Right atrium auricular region (tissue), 2 donors: ENCODE data around the gene RGS14. TPM values are rescaled to one million over a fixed set of nuclear protein-coding genes. Genes with fewer than 3 reads are reported as not detected.
A peak's percentile ranks its signal among the peaks of the same experiment; 100 is the strongest.
"Not testable (repeated sequence)": the region's sequence is repeated elsewhere in the genome, so short reads cannot be mapped to it uniquely, and the experiment has no call there.

Experiments used
- DNase-seq: peaks from one replicate; pipeline ENCODE4 v3.0.0-alpha.2; 2019; ENCODE audit warnings: low spot score
- H3K27ac ChIP-seq, 2 donors: fragments of 200-600 bp; sonication (generic); 1 replicate in 1 of 2; 2 replicates in 1 of 2; pipeline ENCODE4 v1.5.1; 2016 to 2019
- H3K27me3 ChIP-seq, 2 donors: fragments of 200-600 bp; sonication (generic); one replicate each; pipeline versions ENCODE4 v1.5.1 to v1.6.0; 2017 to 2019
- H3K36me3 ChIP-seq: fragments of 200-600 bp; sonication (generic); one replicate; pipeline ENCODE4 v1.5.1; 2016
- H3K4me1 ChIP-seq, 2 donors: fragments of 200-600 bp; sonication (generic); one replicate each; pipeline versions ENCODE4 v1.5.1 to v1.6.0; 2017 to 2019
- H3K4me3 ChIP-seq, 2 donors: fragments of 200-600 bp; sonication (generic); 1 replicate in 1 of 2; 2 replicates in 1 of 2; pipeline ENCODE4 v1.5.1; 2017 to 2019; ENCODE audit warnings: mild to moderate bottlenecking in 1 of 2, moderate library complexity in 1 of 2
- H3K9me3 ChIP-seq, 2 donors: fragments of 200-600 bp; sonication (generic); one replicate each; pipeline ENCODE4 v1.5.1; 2019
- total RNA-seq, 2 donors: library from RNA; depleted of rRNA; stranded (reverse); fragments of >200 nt; gene quantifications; one replicate each; pipeline ENCODE4 v1.1.0, GENCODE V29; 2016
- TF ChIP-seq, protein P1 (sequence below), 2 donors: fragments of 200-600 bp; sonication (generic); IDR thresholded peaks; one replicate each; pipeline ENCODE4 v1.5.1; 2019; ENCODE audit warnings: antibody characterized with exemption in 2 of 2

RGS14 gene
- total RNA-seq, 2 donors from 2014 or later: 3.1 to 6.8 TPM

DNA sequence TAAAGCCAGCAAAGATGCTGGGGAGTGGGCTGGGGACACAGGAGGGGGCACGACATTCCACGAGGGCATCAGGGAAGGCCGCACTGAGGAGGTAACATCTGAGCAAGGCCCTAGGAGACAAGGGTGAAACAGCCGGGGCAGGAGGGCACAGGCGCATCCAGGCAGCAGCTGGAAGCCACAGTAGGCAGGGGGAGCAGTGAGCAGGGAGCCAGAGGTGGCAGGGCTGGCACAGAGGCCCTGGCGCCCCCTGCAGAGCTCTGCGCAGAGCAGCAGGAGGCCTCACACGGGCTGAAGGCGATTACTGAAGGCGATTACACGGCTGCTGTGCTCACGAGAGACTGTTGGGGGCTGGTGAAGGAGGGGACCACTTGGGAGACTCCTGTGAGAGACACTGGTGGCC lies 21.6 kb upstream of the RGS14 start:
- H3K4me1 ChIP-seq: peaks cover 0 to 25% of the 10 kb centered on the region in 2 donors
- no peak overlapping the region for H3K4me3 ChIP-seq
- no peaks in the 10 kb centered on the region for H3K9me3 ChIP-seq
- H3K27me3 ChIP-seq: no peaks in the 10 kb centered on the region
- DNase-seq: no peak
- peak overlapping the region in 1 of 2 donors; percentile 37 for H3K27ac ChIP-seq
- TF ChIP-seq, protein P1, sequence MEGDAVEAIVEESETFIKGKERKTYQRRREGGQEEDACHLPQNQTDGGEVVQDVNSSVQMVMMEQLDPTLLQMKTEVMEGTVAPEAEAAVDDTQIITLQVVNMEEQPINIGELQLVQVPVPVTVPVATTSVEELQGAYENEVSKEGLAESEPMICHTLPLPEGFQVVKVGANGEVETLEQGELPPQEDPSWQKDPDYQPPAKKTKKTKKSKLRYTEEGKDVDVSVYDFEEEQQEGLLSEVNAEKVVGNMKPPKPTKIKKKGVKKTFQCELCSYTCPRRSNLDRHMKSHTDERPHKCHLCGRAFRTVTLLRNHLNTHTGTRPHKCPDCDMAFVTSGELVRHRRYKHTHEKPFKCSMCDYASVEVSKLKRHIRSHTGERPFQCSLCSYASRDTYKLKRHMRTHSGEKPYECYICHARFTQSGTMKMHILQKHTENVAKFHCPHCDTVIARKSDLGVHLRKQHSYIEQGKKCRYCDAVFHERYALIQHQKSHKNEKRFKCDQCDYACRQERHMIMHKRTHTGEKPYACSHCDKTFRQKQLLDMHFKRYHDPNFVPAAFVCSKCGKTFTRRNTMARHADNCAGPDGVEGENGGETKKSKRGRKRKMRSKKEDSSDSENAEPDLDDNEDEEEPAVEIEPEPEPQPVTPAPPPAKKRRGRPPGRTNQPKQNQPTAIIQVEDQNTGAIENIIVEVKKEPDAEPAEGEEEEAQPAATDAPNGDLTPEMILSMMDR (IDR thresholded peaks at IDR 0.05): peak in 1 of 2 donors; percentile 33
- H3K36me3 ChIP-seq: peaks cover 81% of the 10 kb centered on the region

DNA sequence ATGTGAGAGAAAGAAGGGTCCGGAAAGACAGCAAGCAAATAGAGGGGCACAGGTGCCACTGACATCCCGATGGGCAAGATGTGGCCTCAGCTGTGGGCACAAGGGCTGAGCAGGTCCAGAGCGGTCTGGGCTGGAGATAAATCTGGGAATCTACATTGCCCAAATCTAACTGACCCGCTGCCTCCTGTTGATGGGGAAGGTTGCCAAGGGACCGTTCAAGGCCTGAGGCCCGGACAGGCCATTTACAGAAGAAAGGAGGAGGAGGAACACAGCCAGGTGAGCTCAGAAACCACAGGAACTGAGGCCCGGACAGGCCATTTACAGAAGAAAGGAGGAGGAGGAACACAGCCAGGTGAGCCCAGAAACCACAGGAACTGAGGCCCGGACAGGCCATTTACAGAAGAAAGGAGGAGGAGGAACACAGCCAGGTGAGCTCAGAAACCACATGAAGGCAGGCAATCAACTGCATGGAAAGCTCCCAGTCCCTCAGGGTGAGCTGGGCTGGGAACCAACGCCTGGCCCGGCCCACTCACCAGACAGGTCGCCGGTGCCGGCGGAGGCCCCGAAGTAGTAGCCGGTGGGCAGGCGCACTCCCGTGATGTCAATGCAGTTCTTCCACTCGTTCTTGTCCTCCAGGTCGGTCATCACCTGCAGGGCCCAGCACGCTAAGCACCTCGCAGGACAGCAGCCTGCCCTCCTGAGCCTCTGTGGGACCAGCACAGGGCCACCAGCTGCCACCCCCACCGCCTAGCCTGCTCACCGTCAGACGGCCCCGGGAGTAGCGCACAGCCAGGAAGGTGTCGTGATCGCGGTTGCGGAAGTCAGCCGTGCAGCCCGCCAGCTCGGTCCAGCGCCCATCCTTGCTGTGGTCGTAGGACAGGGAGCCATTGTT lies 20.9 kb upstream of the RGS14 start:
- no peak overlapping the region for H3K27ac ChIP-seq
- H3K36me3 ChIP-seq: peaks cover 81% of the 10 kb centered on the region
- no peaks in the 10 kb centered on the region for H3K9me3 ChIP-seq
- H3K4me3 ChIP-seq: no peak overlapping the region
- H3K4me1 ChIP-seq: peaks cover 0 to 25% of the 10 kb centered on the region in 2 donors
- no peak for DNase-seq
- TF ChIP-seq, protein P1 (IDR thresholded peaks at IDR 0.05): no peak
- no peaks in the 10 kb centered on the region for H3K27me3 ChIP-seq

DNA sequence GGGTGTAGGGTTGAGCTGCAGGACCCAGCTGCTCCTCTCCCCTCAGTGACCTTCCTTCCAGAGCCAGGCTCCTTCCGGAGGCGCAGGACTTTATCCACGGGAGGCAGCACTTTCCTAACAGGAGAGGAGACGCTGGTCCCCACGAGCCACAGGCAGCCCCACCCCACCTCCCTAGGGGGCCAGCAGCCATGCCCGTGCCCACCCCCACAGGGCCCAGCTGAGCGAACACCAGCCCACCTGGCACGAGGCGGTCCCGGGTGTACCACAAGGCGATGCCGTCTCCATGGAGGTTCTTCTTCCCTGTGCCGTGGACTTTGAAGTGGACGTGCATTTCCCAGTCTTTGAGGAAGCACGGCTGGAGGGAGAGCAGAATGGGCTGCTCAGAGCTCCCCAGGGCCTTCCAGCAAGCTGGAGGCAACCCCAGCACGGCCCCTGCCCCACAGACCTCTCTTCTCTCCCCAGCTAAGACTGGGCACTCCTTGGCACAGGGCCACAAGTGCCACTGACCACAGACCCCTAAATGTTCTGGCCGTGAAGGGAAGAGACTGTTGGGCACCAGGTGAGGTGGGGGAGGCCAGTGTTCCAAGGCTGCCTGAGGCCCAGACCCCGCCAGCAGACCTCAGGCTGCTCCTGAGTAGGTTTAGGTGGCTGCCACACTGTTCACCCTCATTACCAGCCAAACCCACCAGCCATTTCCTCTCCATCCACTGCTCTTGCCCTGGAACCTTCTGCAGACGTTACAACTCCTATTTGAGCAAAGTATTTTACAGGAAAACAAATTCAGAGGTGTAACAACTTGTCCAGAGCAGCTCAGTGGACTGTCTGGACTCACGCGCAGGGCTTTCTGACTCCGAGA lies 19.2 kb upstream of the RGS14 start:
- H3K36me3 ChIP-seq: peaks cover 71% of the 10 kb centered on the region
- DNase-seq: no peak
- H3K4me1 ChIP-seq: peaks cover 0 to 25% of the 10 kb centered on the region in 2 donors
- TF ChIP-seq, protein P1 (IDR thresholded peaks at IDR 0.05): no peak
- no peaks in the 10 kb centered on the region for H3K9me3 ChIP-seq
- no peaks in the 10 kb centered on the region for H3K27me3 ChIP-seq
- H3K4me3 ChIP-seq: no peak overlapping the region
- H3K27ac ChIP-seq: no peak overlapping the region

DNA sequence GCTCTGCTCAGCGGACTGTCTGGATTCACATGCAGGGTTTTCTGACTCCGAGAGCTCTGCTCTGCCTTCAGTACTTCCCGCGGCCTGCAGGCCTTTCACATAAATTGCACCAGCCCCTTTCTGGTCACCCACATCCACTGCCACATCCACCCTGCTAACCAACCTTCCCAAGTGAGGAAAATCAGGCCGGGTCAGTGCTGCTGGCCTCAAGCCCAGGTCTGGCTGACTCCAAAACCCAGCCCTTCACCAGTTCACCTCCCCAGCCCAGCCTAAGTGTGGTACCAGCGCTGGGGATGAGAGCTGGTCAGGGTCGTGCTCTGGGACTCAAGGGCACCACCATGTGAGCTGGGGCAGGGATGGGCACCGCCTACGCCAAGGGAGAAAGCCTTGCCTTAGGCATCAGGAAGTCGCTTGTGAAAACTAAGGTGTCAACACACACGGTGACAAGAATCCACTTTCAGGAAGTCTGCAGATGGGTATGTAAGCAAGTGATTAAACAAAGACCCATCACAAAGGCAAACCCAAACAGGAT lies 18.6 kb upstream of the RGS14 start:
- Histone ChIP-seq H3K36me3 (peaks cover 64% of the 10 kb centered on the region), H3K9me3 (no peaks in the 10 kb centered on the region), H3K27me3 (no peaks in the 10 kb centered on the region), H3K4me1 (peaks cover 0 to 25% of the 10 kb centered on the region in 2 donors), H3K4me3 (no peak overlapping the region), H3K27ac (no peak overlapping the region)
- TF ChIP-seq, protein P1 (IDR thresholded peaks at IDR 0.05): no peak
- DNase-seq: no peak

DNA sequence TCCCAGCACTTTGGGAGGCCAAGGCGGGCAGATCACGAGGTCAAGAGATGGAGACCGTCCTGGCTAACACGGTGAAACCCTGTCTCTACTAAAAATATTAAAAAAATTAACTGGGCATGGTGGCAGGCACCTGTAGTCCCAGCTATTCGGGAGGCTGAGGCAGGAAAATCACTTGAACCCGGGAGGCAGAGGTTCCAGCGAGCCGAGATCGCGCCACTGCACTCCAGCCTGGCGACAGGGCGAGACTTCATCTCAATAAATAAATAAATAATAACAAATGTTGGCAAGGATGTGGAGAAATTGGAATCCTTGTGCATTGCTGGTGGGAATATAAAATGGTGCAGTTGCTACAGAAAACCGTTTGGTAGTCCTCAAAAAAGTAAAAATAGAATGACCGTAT lies 14.7 kb upstream of the RGS14 start:
- H3K9me3 ChIP-seq, H3K4me1 ChIP-seq, H3K27ac ChIP-seq, DNase-seq, H3K27me3 ChIP-seq, H3K4me3 ChIP-seq: not testable (repeated sequence)
- H3K36me3 ChIP-seq: peaks cover 32% of the 10 kb centered on the region

DNA sequence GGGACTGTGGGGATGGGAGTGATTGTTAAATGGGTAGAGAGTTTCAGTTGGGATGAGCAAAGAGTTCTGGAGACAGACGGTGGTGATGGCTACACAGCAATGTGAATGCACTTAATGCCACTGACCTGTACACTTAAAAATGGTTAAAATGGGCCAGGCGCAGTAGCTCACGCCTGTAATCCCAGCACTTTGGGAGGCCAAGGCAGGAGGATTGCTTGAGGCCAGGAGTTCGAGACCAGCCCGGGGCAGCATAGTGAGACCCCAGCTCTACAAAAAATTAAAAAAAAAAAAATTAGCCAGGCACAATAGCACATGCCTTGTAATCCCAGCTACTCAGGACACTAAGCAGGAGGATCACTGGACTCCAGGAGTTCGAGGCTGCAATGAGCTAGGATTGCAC lies 13.9 kb upstream of the RGS14 start:
- Histone ChIP-seq H3K36me3 (peaks cover 25% of the 10 kb centered on the region), H3K9me3 (no peaks in the 10 kb centered on the region), H3K27ac (no peak overlapping the region), H3K27me3 (no peaks in the 10 kb centered on the region), H3K4me3 (no peak overlapping the region), H3K4me1 (peaks cover 0 to 4% of the 10 kb centered on the region in 2 donors)
- TF ChIP-seq, protein P1 (IDR thresholded peaks at IDR 0.05): no peak
- DNase-seq: no peak
